CD4-positive, alpha-beta T cell treated with Interleukin-4 for 1 hour (primary cell): ENCODE measurements around the gene SRPK1.
"Not testable (repeated sequence)": the region's sequence is repeated elsewhere in the genome, so short reads cannot be mapped to it uniquely, and the experiment has no call there.

Source experiments
- DNase-seq, 2 donors: peaks; one replicate each; pipeline ENCODE4 v3.0.0-alpha.2; 2020 to 2022

SRPK1 gene

GRCh38 chr6:35929601-35930000, 8.7 kb upstream of the SRPK1 start:
- no peak for DNase-seq

- DNase-seq: no peak
Observed at GRCh38 chr6:35926509-35927215, 5.8 kb upstream of the SRPK1 start.

- DNase-seq: no peak
Observed at GRCh38 chr6:35925961-35926360, 5.1 kb upstream of the SRPK1 start.

GRCh38 chr6:35924146-35924545, 3.2 kb upstream of the SRPK1 start:
- DNase-seq: no peak

GRCh38 chr6:35922139-35922554, 1.2 kb upstream of the SRPK1 start:
- no peak for DNase-seq

- peak; percentile 56 to 64 for DNase-seq
Observed at GRCh38 chr6:35919827-35920751, 809 bp downstream of the SRPK1 start.

GRCh38 chr6:35919085-35919826, 1.6 kb downstream of the SRPK1 start:
- DNase-seq: peak in 1 of 2 donors; percentile 40

- not testable (repeated sequence) for DNase-seq
Observed at GRCh38 chr6:35916893-35917292, 4.0 kb downstream of the SRPK1 start.

GRCh38 chr6:35916056-35916455, 4.8 kb downstream of the SRPK1 start:
- DNase-seq: no peak

GRCh38 chr6:35914536-35914935, 6.4 kb downstream of the SRPK1 start:
- no peak for DNase-seq

- DNase-seq: no peak
Observed at GRCh38 chr6:35911871-35912653, 8.8 kb downstream of the SRPK1 start.

GRCh38 chr6:35909571-35909970, 11.3 kb downstream of the SRPK1 start:
- DNase-seq: not testable (repeated sequence)

GRCh38 chr6:35908753-35909401, 12.0 kb downstream of the SRPK1 start:
- DNase-seq: not testable (repeated sequence)

GRCh38 chr6:35907750-35908149, 13.1 kb downstream of the SRPK1 start:
- no peak for DNase-seq

GRCh38 chr6:35906499-35906846, 14.4 kb downstream of the SRPK1 start:
- DNase-seq: no peak

- no peak for DNase-seq
Observed at GRCh38 chr6:35905841-35906498, 14.9 kb downstream of the SRPK1 start.

- DNase-seq: no peak
Observed at GRCh38 chr6:35905141-35905785, 15.6 kb downstream of the SRPK1 start.

- no peak for DNase-seq
Observed at GRCh38 chr6:35903679-35904078, 17.2 kb downstream of the SRPK1 start.

- DNase-seq: no peak
Observed at GRCh38 chr6:35900448-35900847, 20.4 kb downstream of the SRPK1 start.

- no peak for DNase-seq
Observed at GRCh38 chr6:35898003-35898402, 22.9 kb downstream of the SRPK1 start.

- no peak for DNase-seq
Observed at GRCh38 chr6:35897486-35897885, 23.4 kb downstream of the SRPK1 start.
